Mucosa of descending colon (tissue), 3 donors: ENCODE data around the gene NELL1. TPM values are rescaled to one million over a fixed set of nuclear protein-coding genes. Genes with fewer than 3 reads are reported as not detected.

Experiments
- ATAC-seq: fragments of 200-7000 bp; cut with Tn5 transposase; one replicate; pipeline ENCODE4 v1.9.1; 2020; ENCODE audit warnings: mild to moderate bottlenecking, moderate library complexity
- DNase-seq, 3 donors: peaks; one replicate each; pipeline ENCODE4 v3.0.0-alpha.2; 2020
- H3K36me3 ChIP-seq: fragments of 200-600 bp; one replicate; pipeline ENCODE4 v1.8.0; 2021; ENCODE audit warnings: low read depth, mild to moderate bottlenecking
- H3K4me1 ChIP-seq: fragments of 200-600 bp; one replicate; pipeline ENCODE4 v1.8.0; 2021; ENCODE audit warnings: low read depth, mild to moderate bottlenecking
- H3K4me3 ChIP-seq: fragments of 200-600 bp; one replicate; pipeline ENCODE4 v1.8.0; 2021; ENCODE audit warnings: mild to moderate bottlenecking
- H3K9me3 ChIP-seq: fragments of 200-600 bp; one replicate; pipeline ENCODE4 v1.8.0; 2021; ENCODE audit warnings: mild to moderate bottlenecking
- intact Hi-C, 2 donors: fragments of 100-400 bp; cut with DNase I in 1 of 2; cut with micrococcal nuclease in 1 of 2; formaldehyde crosslinking; loops; one replicate each; pipeline versions ENCODE4 v1.11.0 to v1.11.1; 2022; cut with DNase I, micrococcal nuclease
- total RNA-seq, 3 donors: library from RNA; stranded (reverse); fragmentation: NEBNext Ultra II Directional in 2 of 3; extraction: Animal tissue kit (Norgen Biotek cat#: 25700) in 2 of 3; gene quantifications; one replicate each; pipeline versions ENCODE4 v1.2.1 to v1.2.4, GENCODE V29; 2021 to 2023
- TF ChIP-seq, protein P1 (sequence below): fragments of 200-600 bp; IDR thresholded peaks from one replicate; pipeline ENCODE4 v1.8.0; 2022; ENCODE audit warnings: antibody characterized with exemption, mild to moderate bottlenecking
- donor health status: DM: no; HTN: no; CAD: no; lungs with moderate emphysema.
- donor health status: DM: no; HTN: no; CAD: no.
- donor health status: DM: no; HTN: yes; CAD: no.

Gene NELL1
- total RNA-seq, 3 donors from 2014 or later = 0.20 to 0.73 (median 0.31) TPM

DNA sequence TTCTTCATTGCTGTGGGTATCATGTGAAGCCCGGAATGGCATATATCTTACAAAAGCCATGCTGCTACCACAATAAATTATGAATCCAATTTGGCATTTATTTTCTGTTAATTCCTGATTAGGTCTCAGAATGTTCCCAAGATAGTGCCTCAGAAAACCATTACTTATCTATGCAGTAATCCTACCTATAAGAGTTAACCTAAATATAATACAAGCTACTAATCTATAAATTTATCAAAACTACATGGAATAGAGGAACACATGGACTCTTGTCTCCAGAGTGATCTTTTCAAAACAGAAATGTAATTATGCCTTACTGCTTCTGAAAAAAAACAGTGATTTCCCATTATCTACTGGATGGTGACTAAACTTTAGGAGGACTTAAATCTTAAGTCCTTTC lies 835.7 kb downstream of the NELL1 start:
- no peak for ATAC-seq
- Histone ChIP-seq H3K4me3 (no peak overlapping the region), H3K9me3 (no peaks in the 10 kb centered on the region), H3K36me3 (no peaks in the 10 kb centered on the region), H3K4me1 (no peaks in the 10 kb centered on the region)
- intact Hi-C loops = no loop called here
- TF ChIP-seq, protein P1, sequence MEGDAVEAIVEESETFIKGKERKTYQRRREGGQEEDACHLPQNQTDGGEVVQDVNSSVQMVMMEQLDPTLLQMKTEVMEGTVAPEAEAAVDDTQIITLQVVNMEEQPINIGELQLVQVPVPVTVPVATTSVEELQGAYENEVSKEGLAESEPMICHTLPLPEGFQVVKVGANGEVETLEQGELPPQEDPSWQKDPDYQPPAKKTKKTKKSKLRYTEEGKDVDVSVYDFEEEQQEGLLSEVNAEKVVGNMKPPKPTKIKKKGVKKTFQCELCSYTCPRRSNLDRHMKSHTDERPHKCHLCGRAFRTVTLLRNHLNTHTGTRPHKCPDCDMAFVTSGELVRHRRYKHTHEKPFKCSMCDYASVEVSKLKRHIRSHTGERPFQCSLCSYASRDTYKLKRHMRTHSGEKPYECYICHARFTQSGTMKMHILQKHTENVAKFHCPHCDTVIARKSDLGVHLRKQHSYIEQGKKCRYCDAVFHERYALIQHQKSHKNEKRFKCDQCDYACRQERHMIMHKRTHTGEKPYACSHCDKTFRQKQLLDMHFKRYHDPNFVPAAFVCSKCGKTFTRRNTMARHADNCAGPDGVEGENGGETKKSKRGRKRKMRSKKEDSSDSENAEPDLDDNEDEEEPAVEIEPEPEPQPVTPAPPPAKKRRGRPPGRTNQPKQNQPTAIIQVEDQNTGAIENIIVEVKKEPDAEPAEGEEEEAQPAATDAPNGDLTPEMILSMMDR = no peak
- DNase-seq = no peak

DNA sequence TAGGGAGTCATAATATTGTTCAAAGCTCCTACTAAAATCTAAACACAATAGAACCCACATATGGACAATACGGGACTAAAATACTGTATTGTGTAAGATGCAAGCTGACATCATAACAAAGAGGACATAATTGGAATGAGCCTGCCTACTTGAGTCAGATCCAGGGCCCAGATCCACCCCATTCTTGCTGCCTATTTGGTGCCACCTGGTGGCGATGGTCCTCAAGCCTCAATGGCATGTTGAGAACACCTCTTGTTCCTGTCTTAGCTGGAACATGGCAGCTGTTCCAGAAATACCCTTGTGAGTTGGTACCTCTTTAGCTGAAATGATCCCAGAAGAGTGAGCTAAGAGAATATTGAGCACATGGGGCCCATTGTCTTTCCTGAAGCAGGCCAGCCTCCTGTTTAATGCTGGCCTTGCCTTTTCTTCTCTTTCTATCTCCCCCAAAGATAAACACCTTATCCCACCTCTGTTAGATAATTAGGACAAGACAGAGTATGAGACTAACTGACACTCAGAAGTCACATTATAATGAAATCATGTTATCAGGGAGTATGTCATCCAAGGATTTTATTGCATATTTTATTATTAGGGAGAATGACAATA lies 842.6 kb downstream of the NELL1 start:
- Histone ChIP-seq H3K4me3 (no peak overlapping the region), H3K36me3 (no peaks in the 10 kb centered on the region), H3K9me3 (no peaks in the 10 kb centered on the region), H3K4me1 (no peaks in the 10 kb centered on the region)
- DNase-seq = peak; percentile 12 to 78 (median 30)
- TF ChIP-seq, protein P1 = no peak
- intact Hi-C loops = no loop called here
- ATAC-seq = peak; percentile 77

DNA sequence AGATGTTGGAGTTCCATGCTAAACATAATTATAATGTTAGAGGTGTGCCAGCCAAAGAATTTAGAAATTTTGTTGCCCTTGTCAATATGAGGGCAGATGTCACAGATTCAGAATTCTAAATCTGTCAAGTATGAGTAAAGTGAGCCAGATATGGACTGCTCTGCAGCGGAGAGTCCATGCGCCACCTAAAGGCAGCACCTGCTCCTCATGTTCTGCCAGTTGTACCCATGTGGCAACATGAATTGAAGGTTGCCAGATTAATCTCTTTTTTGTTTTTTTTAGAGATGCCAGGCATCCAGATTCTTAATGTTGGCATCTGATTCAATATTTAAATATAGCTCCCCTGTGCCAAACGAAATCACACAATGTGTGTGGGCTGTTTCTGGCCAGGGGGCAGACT lies 844.9 kb downstream of the NELL1 start:
- Histone ChIP-seq H3K9me3 (no peaks in the 10 kb centered on the region), H3K4me1 (no peaks in the 10 kb centered on the region), H3K36me3 (no peaks in the 10 kb centered on the region), H3K4me3 (no peak overlapping the region)
- TF ChIP-seq, protein P1 = no peak
- intact Hi-C loops = no loop called here
- DNase-seq (peak in 1 of 3 donors; percentile 27), ATAC-seq (peak; percentile 38)

DNA sequence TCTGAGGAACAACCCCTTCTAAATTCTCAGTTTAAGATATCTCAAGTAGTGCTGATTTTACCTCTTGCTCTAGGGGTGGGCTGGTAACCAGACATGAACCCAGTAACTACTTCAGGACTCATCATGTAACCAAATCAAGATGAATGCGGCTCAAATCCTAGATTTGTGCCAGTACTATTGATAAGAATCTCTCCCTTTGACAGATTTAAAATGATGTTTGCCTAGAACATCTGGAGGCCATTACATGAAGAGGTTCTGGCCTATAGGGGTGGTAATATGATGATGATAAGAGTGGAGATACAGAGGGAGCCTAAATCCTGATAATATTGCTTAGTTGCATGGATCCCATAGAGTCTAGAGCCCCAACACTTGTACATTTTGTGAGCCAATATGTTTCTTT lies 850.9 kb downstream of the NELL1 start:
- no peak for ATAC-seq
- intact Hi-C loops = no loop called here
- H3K9me3 ChIP-seq = no peaks in the 10 kb centered on the region
- TF ChIP-seq, protein P1 = no peak
- no peak for DNase-seq
- H3K4me1 ChIP-seq = no peaks in the 10 kb centered on the region
- no peak overlapping the region for H3K4me3 ChIP-seq
- H3K36me3 ChIP-seq = no peaks in the 10 kb centered on the region

DNA sequence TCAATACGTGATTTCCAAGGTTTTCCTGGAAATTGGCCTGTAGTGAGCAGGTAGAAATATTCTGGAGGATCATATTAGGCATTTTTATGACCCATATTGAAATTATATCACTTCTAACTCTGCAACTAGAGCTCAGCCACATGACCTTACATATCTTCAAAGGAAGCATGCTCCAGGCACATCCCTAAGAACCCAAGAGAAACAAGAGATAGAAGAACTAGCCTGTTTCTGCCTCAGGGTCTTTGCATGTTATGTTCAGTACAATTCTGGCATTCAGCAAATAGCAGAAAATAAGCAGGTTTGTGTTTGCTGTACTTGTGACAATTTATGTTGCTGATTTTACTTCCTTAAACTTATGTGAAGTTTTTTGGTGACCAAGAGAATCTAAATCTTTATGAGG lies 859.8 kb downstream of the NELL1 start:
- Histone ChIP-seq H3K4me1 (no peaks in the 10 kb centered on the region), H3K36me3 (no peaks in the 10 kb centered on the region), H3K9me3 (no peaks in the 10 kb centered on the region), H3K4me3 (no peak overlapping the region)
- DNase-seq (no peak), ATAC-seq (no peak)
- TF ChIP-seq, protein P1 = no peak
- intact Hi-C loops = no loop called here

DNA sequence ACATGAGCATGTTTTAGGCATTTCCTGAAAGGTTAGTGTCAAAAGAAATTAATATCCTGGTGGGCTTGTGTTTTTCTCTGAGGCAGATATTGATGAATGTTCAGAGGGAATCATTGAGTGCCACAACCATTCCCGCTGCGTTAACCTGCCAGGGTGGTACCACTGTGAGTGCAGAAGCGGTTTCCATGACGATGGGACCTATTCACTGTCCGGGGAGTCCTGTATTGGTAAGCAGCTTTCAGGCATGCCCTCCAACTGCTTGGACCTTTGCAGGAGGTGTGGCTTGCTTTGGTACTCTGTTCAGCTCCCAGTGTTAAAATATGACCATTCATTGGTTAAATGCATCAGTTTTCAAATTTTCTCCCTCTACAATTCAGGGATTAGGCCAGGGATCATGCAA lies 864.9 kb downstream of the NELL1 start:
- no peak for ATAC-seq

More for the DNA sequence above, 864.9 kb downstream of the NELL1 start:
- Histone ChIP-seq H3K4me3 (no peak overlapping the region), H3K9me3 (no peaks in the 10 kb centered on the region), H3K36me3 (no peaks in the 10 kb centered on the region), H3K4me1 (no peaks in the 10 kb centered on the region)
- TF ChIP-seq, protein P1 = no peak
- intact Hi-C loops = no loop called here
- DNase-seq = no peak
